Right ventricle myocardium inferior (tissue), 1 donor: ENCODE data around the gene HOXB8. TPM values are rescaled to one million over a fixed set of nuclear protein-coding genes. Genes with fewer than 3 reads are reported as not detected.

Experiments used
- ATAC-seq: fragments of 200-7000 bp; cut with Tn5 transposase; one replicate; pipeline ENCODE4 v1.9.1; 2020; ENCODE audit warnings: mild to moderate bottlenecking, moderate library complexity
- DNase-seq: peaks from one replicate; pipeline ENCODE4 v3.0.0; 2021; ENCODE audit errors: missing footprints
- intact Hi-C: fragments of 100-400 bp; cut with DNase I; formaldehyde crosslinking; loops from one replicate; pipeline ENCODE4 v1.11.0; 2022
- total RNA-seq: library from RNA; stranded (reverse); fragmentation: NEBNext Ultra II Directional; extraction: Animal tissue kit (Norgen Biotek cat#: 25700); gene quantifications from one replicate; pipeline ENCODE4 v1.2.1, GENCODE V29; 2021
- donor health status: DM: no; HTN: yes; CAD: no; lungs with severe emphysema.

Gene HOXB8
- total RNA-seq, 1 donor from 2014 or later: not detected

- intact Hi-C loops: no loop called here
- no peak for DNase-seq
Observed at GRCh38 chr17:48627118-48627597, 12.1 kb upstream of the HOXB8 start.

DNA sequence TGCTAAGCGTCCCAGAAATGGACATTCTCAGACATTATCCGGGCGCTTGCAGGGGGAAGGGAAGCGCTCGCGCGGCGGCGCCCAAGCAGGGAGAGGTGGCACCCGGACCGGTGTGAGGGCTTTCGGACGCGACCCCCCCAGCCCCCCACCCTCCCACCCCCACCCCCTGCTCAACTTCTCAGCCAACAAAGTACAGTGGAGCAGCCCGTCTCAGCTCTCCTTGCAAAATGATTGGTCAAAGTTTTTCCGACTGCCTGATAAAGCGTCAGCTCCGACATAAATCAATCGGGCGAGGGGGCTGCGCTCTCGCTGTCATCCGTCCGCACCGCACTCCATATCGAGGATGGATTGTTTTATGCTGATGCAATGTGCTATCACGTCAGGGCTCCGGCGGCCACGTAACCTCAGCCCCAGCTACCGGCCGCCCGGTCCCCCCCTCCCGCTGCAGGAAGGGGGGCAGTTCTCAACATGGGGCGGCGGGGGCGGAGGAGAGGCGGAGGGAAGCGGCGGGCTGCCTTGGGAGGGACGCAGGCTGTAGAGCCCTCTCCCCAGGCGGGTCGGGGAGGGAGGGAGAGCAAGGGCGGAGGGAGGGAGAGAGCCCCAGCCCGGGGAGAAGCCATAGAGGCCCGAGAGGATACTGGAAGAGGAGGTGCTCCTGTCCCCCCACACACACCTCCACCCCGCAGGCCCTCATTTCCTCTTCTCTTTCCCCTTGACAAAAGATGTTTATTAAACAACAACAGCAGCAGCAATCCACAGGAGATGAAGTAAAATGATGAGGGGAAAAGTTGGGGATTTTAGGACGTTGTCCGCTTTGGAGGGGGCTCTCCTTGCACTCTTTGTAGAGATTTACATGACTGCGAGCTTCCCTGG lies 11.4 kb upstream of the HOXB8 start, which contains the start of gene HOXB9:
HOXB9 (minus strand) TSS at position 114 of the 873 bp plus-strand sequence; CDS start at position 25, 89 bp downstream.
- no peak for ATAC-seq
- DNase-seq: no peak
- intact Hi-C loops: no loop called here

More at GRCh38 chr17:48627118-48627597, 12.1 kb upstream of the HOXB8 start:
- ATAC-seq: no peak

- no peak for DNase-seq
- ATAC-seq: peak; percentile 26
- intact Hi-C loops: no loop called here
Observed at GRCh38 chr17:48625495-48626244, 10.6 kb upstream of the HOXB8 start.

DNA sequence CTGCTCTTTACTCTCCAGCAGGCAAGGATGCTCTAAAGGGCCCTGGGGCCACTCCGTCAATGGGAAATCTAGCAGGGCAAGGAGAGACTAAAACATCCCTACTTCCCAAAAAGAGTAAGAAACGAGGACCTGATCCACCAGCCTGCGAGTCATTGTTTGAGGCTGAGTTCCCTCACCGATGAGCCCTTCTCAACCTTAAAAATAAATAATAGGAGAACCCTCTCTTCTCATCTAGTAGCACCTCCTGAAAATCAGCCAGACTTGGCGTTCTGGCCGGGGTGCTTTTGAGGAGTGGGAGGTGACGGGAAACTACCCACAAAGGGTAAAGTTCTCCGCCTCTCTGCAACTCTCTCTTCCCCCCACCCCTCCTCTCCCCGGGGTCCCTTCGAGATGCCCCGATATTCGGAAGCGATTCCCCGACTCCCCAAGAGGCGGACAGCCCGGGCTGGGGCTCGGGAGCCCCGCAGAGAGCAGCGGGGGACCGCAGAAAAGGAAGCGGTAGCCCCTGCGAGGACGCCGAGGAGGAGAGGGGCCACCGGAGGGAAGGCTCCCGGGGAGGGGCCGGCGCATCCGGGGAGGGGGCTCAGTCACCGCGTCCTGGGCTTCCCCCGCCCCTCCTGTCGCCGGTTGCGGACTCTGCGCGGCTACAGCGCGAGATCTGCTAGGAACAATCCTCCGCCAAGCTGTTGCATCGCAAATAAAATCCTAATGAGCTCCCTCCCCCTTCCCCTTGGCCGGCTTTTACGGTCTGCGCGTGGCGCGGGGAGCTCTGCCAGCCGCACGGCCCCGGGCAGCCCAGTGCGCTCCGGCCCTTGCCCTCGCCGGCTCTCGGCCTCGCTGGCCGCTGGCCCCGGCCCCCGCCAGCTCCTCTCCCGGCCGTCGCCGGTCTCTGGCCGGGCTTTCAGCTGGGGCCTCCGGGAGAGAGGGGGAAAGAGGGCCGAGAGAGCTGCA lies 9.7 kb upstream of the HOXB8 start:
- DNase-seq: no peak
- intact Hi-C loops: no loop called here
- ATAC-seq: no peak

DNA sequence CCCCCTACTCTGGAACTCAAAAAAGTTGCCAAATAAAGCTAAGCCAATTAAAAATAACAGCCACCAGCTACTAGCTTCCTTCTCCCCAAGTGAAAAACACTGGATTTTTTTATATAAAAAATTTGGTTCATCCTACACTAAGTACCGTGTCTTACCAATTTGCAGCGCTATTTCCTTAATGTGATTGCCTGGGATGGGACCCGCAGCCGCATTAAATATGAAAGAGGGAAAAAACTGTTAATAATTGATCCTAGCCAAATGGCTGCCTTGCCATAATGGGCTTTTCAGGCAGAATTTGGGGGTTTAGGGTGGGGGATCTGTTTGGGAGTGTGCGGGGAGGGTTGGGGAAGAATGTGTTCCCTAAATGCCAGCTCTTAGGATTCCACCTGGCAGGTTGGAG lies 9.0 kb upstream of the HOXB8 start:
- DNase-seq: no peak

GRCh38 chr17:48623583-48623982 lies 8.5 kb upstream of the HOXB8 start:
- ATAC-seq (no peak), DNase-seq (no peak)
- intact Hi-C loops: no loop called here

More for the DNA sequence above, 9.0 kb upstream of the HOXB8 start:
- no peak for ATAC-seq
- intact Hi-C loops: no loop called here

- ATAC-seq (no peak), DNase-seq (no peak)
- intact Hi-C loops: no loop called here
Observed at GRCh38 chr17:48622857-48623256, 7.8 kb upstream of the HOXB8 start.

DNA sequence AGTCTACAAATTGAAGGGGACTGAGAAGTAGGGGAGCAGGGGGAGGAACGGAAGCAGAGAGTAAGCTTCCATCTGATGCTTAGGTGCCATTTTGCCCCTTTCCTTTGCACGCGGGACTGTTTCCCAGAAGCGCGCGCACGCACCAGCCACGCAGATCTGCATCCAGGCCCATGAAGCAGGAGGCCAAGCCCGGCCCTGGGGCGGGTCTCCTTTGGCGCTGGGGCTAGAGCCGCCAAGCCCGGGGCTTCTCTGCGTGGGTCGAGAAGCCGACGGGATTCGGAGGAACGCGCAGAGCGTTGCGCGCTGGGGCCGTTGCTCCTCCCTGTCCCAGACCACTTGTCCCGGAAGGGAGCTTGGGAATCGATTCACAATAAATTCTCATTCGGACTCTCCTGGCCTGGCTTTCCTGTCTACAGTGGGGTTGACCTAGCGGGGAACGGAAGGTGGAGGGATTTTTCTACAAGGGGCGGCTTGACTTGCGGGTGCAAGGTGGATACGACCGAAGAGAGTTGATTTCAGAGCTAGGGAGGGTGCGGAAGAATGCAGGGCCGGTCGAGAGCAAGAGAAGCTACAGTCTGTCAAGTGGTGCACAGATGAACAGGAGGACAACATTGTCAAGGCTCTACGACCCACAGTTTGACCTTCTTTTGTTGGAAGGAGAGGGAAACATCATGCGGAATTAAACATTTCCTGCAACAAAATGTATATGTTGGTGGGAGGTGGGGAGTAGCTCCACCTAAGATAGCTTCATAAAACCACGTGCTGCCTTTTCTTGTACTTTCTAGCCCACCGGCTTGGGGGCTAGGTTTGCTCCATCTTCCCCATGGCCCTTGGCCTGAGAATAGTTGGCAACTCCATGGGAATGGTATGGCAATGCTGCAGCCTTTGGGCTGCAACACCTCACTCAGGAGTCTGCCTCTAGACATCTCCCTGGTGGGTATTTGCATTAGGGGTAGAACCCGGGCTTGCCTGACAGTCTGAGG lies 6.6 kb upstream of the HOXB8 start:
- ATAC-seq (no peak), DNase-seq (no peak)
- intact Hi-C loops: no loop called here

DNA sequence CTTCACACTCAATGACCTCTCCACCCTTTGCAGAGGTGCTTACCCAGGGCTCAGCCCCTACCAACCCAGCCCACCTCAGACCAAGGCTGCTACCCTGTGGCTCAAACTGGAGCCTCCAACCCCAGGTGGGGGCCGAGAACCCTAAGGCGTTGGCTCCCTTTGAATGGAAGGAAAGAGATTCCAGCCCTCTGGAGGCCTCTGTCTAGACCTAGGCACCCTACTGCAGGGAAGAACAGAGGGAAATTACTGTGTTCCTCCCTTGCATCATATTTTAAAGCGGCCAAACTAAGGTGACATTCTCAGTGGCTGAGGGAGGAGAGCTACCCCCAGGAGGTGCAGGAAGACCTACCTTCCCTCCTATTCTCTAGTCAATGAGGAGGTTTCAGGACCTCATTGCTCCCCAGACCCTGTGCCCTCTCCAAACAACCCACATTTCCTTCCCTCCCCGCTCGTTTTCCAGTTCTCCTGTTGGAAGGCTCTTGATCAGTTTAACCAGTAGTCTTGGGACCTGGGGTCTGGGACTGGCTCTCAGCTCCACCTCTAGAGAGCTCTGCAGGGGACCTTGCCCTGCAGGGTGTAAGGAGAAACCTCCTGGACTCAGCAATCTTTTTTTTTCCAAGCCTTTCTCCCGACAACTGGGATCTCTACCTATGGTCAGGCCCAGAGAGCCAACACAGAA lies 5.5 kb upstream of the HOXB8 start:
- intact Hi-C loops: no loop called here
- ATAC-seq: no peak
- no peak for DNase-seq

GRCh38 chr17:48619826-48620449 lies 4.8 kb upstream of the HOXB8 start:
- no peak for ATAC-seq
- DNase-seq: no peak
- intact Hi-C loops: loop anchor here (2.0 to 10.0 kb wide), 4 partner anchors 19 to 595 kb away; no protein-coding TSS in a partner anchor

GRCh38 chr17:48618256-48618896 lies 3.3 kb upstream of the HOXB8 start:
- intact Hi-C loops: loop anchor here (1.0 to 10.0 kb wide), 5 partner anchors 18 to 594 kb away; no protein-coding TSS in a partner anchor
- peak; percentile 92 for DNase-seq
- peak; percentile 79 for ATAC-seq

DNA sequence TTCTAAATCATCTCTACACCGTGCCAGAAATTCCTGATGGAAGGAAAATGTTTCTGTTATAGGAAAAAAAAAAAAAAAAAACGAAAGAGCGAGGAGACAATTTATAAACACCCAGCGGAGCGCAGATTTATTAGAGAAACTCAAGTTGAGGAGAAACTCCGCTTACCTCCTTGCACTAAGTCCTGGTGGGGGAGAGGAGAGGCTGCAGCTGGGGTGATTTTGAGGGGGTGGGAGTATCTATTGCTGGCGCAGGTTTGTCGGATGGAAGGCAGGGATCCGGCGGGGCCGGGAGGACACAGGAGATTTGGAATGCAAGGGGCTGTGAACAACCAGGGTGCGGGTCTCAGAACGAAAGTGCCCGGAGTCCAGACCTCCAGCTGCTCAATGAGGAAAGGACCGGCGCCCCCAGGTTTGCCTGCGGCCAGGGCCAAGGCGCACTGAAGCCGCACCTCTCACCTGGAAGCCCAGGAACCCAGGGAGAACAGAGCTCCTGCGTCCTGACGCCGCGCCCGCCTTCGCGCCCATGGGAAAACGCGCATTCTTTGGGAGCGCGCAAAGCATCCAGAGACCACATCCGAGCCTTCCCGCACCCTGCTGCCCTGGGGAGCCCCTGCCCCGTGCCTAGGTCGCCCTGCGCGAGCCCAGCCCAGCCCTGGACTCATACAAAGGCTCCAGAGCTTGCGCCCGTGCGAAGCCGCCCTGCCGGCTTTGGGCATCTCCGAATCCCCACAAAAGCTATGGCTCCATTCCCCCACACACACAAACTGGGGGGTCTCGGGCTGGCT lies 2.6 kb upstream of the HOXB8 start:
- intact Hi-C loops: loop anchor here (1.0 to 10.0 kb wide), 5 partner anchors 17 to 593 kb away; no protein-coding TSS in a partner anchor
- DNase-seq (no peak), ATAC-seq (no peak)

DNA sequence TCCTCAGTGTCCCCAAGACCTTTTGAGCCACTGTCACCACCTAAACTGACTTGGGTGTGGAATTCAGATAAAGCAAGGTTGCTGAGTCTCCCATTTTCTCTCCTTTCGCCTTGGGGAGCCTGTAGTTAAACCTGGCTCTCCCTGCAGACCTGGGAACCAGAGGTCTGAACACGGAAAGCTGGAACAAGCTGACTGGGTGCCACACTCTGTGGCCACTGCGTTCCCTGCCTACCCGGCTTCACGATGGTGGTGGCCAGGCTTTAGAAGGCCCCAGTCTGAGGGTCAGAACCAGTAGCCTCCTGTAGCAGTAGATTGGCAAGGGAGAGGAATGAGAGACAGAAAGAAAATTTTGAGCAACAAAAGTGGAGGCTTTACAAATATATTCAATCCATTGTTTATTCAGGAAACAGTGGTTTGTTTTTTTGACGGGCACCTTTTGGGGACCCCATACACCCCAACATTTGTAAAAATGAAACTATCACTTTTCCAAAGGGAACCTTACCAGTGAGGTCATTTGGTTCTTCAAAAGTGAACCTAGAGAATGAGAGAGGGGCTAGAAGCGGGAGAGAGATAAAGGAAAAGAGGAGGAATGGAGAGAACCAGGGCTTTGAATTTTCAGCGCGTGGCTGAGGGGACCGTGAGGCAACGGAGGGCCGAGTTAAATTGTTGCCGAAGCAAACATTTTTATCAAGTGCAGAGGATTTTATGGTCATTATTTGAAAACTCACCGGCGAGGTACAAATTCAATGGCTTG lies 1.8 kb upstream of the HOXB8 start:
- intact Hi-C loops: loop anchor here (5.0 to 10.0 kb wide), 3 partner anchors 265 to 592 kb away; no protein-coding TSS in a partner anchor
- no peak for ATAC-seq
- DNase-seq: no peak
